Gastroesophageal sphincter (tissue), 3 donors: ENCODE data around the gene IL10RA.

Source experiments
- CTCF ChIP-seq, 4 experiments: fragments of 200-600 bp in 2 of 4; fragments of 450-650 bp in 2 of 4; sonication (generic) in 1 of 4; IDR thresholded peaks; one replicate each; pipeline ENCODE4 v1.5.1; 2017 to 2019; ENCODE audit warnings: antibody characterized with exemption in 4 of 4, mild to moderate bottlenecking in 2 of 4, moderate library complexity in 2 of 4
- POLR2A ChIP-seq, 2 donors: fragments of 450-650 bp; IDR thresholded peaks; one replicate each; pipeline ENCODE4 v1.6.1; 2017; ENCODE audit warnings: antibody characterized with exemption in 2 of 2, mild to moderate bottlenecking in 2 of 2, moderate library complexity in 1 of 2

GRCh38 chr11:117940736-117941135 lies 45.5 kb upstream of the IL10RA start:
- TF ChIP-seq CTCF (IDR thresholded peaks at IDR 0.05) (no peak), POLR2A (IDR thresholded peaks at IDR 0.05) (no peak)
